Caco-2 (cell line): ENCODE data around the gene ARHGAP42. TPM values are rescaled to one million over a fixed set of nuclear protein-coding genes. Genes with fewer than 3 reads are reported as not detected.

Experiments
- BruUV-seq: library from RNA; stranded (reverse); fragments of 400-500 nt; replicated peaks from 2 replicates; lab custom pipeline; 2021; lab: Mats Ljungman, UMichigan
- CTCF ChIA-PET: fragments of 300-600 bp; sonication (Branson Sonifier 250); formaldehyde crosslinking; loops from one replicate; lab custom pipeline; 2022; ENCODE audit warnings: antibody characterized with exemption; lab: Charles Lee
- POLR2A ChIA-PET: fragments of 300-600 bp; sonication (Branson Sonifier 250); formaldehyde crosslinking; loops from one replicate; lab custom pipeline; 2022; ENCODE audit warnings: antibody characterized with exemption; lab: Charles Lee
- DNase-seq, 2 experiments: peaks; one replicate each; pipeline versions ENCODE4 v3.0.0 to v3.0.0-alpha.2; 2020 to 2022
- H3K27me3 ChIP-seq: replicated peaks from 2 replicates; pipeline ENCODE4 v1.6.0; 2011; ENCODE audit warnings: low read length; ENCODE audit not compliant: control insufficient read depth, insufficient read depth
- H3K36me3 ChIP-seq: 2 replicates; pipeline ENCODE4 v1.5.1; 2011; ENCODE audit warnings: low read length; ENCODE audit not compliant: control insufficient read depth, insufficient read depth
- H3K4me1 ChIP-seq: fragments of 250-450 bp; sonication (Bioruptor Pico); 2 replicates; pipeline ENCODE4 v1.5.1; 2020; ENCODE audit warnings: mild to moderate bottlenecking
- H3K4me3 ChIP-seq: 2 replicates; pipeline ENCODE4 v1.5.1; 2011; ENCODE audit warnings: low read depth, mild to moderate bottlenecking, control low read depth, low read length
- H3K9me3 ChIP-seq: fragments of 250-450 bp; sonication (Bioruptor Pico); 2 replicates; pipeline ENCODE4 v1.5.1; 2020; ENCODE audit warnings: mild to moderate bottlenecking, moderate library complexity
- H3K27ac Mint-ChIP-seq: one replicate; pipeline ENCODE4 v1.8.0; 2022; ENCODE audit warnings: mixed read lengths; ENCODE audit not compliant: unreplicated experiment
- H3K27me3 Mint-ChIP-seq: one replicate; pipeline ENCODE4 v1.8.0; 2022; ENCODE audit warnings: mixed read lengths; ENCODE audit not compliant: insufficient read depth, unreplicated experiment
- H3K36me3 Mint-ChIP-seq: one replicate; pipeline ENCODE4 v1.8.0; 2022; ENCODE audit warnings: mild to moderate bottlenecking, mixed read lengths; ENCODE audit not compliant: insufficient read depth, unreplicated experiment
- H3K4me1 Mint-ChIP-seq: one replicate; pipeline ENCODE4 v1.8.0; 2022; ENCODE audit warnings: low read depth, mixed read lengths; ENCODE audit not compliant: unreplicated experiment
- H3K4me3 Mint-ChIP-seq: one replicate; pipeline ENCODE4 v1.8.0; 2022; ENCODE audit warnings: mild to moderate bottlenecking, moderate library complexity, mixed read lengths; ENCODE audit not compliant: unreplicated experiment
- H3K9me3 Mint-ChIP-seq: one replicate; pipeline ENCODE4 v1.8.0; 2022; ENCODE audit warnings: mixed read lengths; ENCODE audit not compliant: unreplicated experiment
- intact Hi-C: fragments of 100-400 bp; cut with micrococcal nuclease; formaldehyde crosslinking; loops from one replicate; pipeline ENCODE4 v1.10.0; 2022; ENCODE audit not compliant: unreplicated experiment
- total RNA-seq: library from RNA; stranded (reverse); gene quantifications from 2 replicates; pipeline ENCODE4 v1.2.3, GENCODE V29; 2022
- TF ChIP-seq, protein P1 (sequence below), 2 experiments: fragments of 200-600 bp in 1 of 2; IDR thresholded peaks; 1 replicate in 1 of 2; 2 replicates in 1 of 2; pipeline versions ENCODE4 v1.5.1 to v1.8.0; 2011 to 2022; ENCODE audit warnings: antibody characterized with exemption in 1 of 2, control low read depth in 1 of 2, inconsistent platforms in 1 of 2, low read depth in 1 of 2, low read length in 1 of 2, mild to moderate bottlenecking in 1 of 2, moderate library complexity in 1 of 2; ENCODE audit not compliant: insufficient read depth in 1 of 2, severe bottlenecking in 1 of 2, unreplicated experiment in 1 of 2

Gene ARHGAP42
- total RNA-seq, 1 experiment from 2014 or later, result 8.4 TPM

DNA sequence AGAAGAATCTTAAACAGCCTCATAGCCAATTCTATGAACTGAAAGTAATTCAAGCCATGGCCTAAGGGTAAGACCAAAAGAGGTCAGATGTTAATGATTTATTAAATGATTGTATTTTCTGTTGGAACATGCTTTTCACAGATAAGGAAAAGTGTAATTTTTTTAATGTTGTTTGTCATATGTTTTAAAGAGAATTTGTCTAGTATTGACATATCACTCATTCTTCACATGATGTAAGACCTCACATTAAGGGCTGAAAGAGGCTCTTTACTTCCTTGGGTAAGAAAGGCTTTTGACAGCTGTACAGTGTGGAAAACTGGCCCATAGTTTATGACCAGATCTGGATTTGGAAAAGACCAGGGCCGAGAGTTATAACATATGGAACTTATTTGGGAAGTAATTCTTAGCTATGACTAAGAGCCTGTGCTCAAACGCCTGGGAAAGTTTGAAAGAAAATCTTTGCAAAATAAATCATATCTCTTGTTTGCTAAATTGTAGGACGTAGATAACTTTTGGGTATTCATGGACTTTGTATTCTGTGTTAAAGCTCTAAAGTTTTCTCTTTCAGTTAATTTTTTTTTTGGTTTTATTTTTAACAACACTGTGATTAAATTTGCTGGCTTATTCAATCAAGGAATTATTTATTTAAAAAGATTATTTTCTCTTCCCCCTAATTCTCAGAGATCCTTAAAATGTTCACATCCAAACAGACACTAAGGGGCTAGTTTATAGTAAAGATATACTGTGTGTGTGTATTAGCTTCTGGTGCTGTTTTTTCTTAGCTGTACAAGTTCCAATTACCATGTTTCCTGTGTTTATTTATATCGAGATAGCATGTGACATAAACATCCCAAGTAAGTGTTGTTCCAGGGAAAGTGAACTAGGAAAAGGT lies 162.2 kb downstream of the ARHGAP42 start:
- H3K27me3 Mint-ChIP-seq, result no peaks in the 10 kb centered on the region
- no TSS peak for BruUV-seq
- intact Hi-C loops, result loop anchor here (1.0 to 2.0 kb wide), 4 partner anchors 8 to 444 kb away; no protein-coding TSS in a partner anchor

DNA sequence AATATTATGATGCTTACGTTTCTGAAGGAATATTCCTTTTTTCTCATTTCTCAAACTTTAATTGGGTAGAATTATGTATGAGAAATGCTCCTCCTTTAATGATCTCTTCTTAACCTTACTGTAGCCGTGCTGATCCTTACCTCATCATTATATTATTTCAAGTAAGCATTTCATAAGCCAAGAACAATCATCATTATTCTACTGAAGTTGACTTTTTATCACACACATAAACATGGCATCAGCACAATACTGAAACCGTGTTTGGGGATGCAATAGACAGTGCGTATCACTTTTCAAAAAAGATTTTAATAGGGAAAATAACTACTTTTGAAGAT lies 162.8 kb downstream of the ARHGAP42 start:
- Mint-ChIP-seq H3K4me1 (peaks cover 50% of the 10 kb centered on the region), H3K36me3 (peaks cover 7% of the 10 kb centered on the region), H3K4me3 (peak overlapping the region; percentile 27), H3K27ac (peak overlapping the region; percentile 30), H3K9me3 (no peaks in the 10 kb centered on the region), H3K27me3 (no peaks in the 10 kb centered on the region)
- Histone ChIP-seq H3K9me3 (no peaks in the 10 kb centered on the region), H3K36me3 (no peaks in the 10 kb centered on the region), H3K4me3 (no peak overlapping the region), H3K27me3 (no peaks in the 10 kb centered on the region), H3K4me1 (peaks cover 46% of the 10 kb centered on the region)
- BruUV-seq, result no TSS peak
- ChIA-PET CTCF (interaction anchor here (0.6 to 2.6 kb wide), 2 partner anchors 21 to 162 kb away, joined by 3 to 25 read pairs; no protein-coding TSS in a partner anchor), POLR2A (interaction anchor here (0.8 to 1.0 kb wide), 2 partner anchors 8 to 162 kb away, joined by 3 to 9 read pairs; no protein-coding TSS in a partner anchor)
- DNase-seq, result no peak
- intact Hi-C loops, result loop anchor here (1.0 to 2.0 kb wide), 4 partner anchors 7 to 445 kb away; no protein-coding TSS in a partner anchor
- TF ChIP-seq, protein P1, sequence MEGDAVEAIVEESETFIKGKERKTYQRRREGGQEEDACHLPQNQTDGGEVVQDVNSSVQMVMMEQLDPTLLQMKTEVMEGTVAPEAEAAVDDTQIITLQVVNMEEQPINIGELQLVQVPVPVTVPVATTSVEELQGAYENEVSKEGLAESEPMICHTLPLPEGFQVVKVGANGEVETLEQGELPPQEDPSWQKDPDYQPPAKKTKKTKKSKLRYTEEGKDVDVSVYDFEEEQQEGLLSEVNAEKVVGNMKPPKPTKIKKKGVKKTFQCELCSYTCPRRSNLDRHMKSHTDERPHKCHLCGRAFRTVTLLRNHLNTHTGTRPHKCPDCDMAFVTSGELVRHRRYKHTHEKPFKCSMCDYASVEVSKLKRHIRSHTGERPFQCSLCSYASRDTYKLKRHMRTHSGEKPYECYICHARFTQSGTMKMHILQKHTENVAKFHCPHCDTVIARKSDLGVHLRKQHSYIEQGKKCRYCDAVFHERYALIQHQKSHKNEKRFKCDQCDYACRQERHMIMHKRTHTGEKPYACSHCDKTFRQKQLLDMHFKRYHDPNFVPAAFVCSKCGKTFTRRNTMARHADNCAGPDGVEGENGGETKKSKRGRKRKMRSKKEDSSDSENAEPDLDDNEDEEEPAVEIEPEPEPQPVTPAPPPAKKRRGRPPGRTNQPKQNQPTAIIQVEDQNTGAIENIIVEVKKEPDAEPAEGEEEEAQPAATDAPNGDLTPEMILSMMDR (IDR thresholded peaks at IDR 0.05; ENCODE audit: insufficient read depth in 1 of 2, low read depth in 1 of 2, low read length in 1 of 2, severe bottlenecking in 1 of 2, unreplicated experiment in 1 of 2), result no peak

More for the DNA sequence above, 162.2 kb downstream of the ARHGAP42 start:
- ChIA-PET POLR2A (interaction anchor here (0.8 to 1.0 kb wide), 2 partner anchors 8 to 162 kb away, joined by 3 to 9 read pairs; no protein-coding TSS in a partner anchor), CTCF (interaction anchor here (0.6 to 2.6 kb wide), 5 partner anchors 9 to 166 kb away, joined by 3 to 25 read pairs (median 4); no protein-coding TSS in a partner anchor)
- peaks cover 7% of the 10 kb centered on the region for H3K36me3 Mint-ChIP-seq
- Histone ChIP-seq H3K9me3 (no peaks in the 10 kb centered on the region), H3K27me3 (no peaks in the 10 kb centered on the region), H3K4me3 (no peak overlapping the region), H3K36me3 (no peaks in the 10 kb centered on the region), H3K4me1 (peaks cover 46% of the 10 kb centered on the region)
- H3K9me3 Mint-ChIP-seq, result no peaks in the 10 kb centered on the region
- peak in 1 of 2 experiments; percentile 54 for DNase-seq
- H3K4me1 Mint-ChIP-seq, result peaks cover 50% of the 10 kb centered on the region
- peak overlapping the region; percentile 27 for H3K4me3 Mint-ChIP-seq
- H3K27ac Mint-ChIP-seq, result peak overlapping the region; percentile 30
- TF ChIP-seq, protein P1 (IDR thresholded peaks at IDR 0.05; ENCODE audit: insufficient read depth in 1 of 2, low read depth in 1 of 2, low read length in 1 of 2, severe bottlenecking in 1 of 2, unreplicated experiment in 1 of 2), result no peak

DNA sequence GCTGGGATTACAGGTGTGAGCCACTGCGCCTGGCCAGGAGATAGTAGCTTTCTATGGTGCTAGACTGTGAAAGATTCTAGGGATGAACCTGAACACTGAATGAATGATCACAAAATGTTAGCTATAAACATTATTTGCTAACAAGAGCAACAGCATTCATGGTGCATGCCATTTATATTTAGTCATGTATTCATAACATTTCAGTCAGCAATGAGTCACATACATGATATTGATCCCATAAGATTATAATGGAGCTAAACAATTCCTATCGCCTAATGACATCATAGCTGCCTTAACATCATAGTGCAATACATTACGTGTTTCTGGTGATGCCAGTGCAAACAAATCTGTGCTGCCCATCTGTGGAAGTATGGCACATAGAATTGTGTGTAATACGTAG lies 164.1 kb downstream of the ARHGAP42 start:
- BruUV-seq, result no TSS peak
- Mint-ChIP-seq H3K36me3 (peaks cover 7% of the 10 kb centered on the region), H3K27me3 (no peaks in the 10 kb centered on the region), H3K4me1 (peaks cover 50% of the 10 kb centered on the region), H3K27ac (no peak overlapping the region), H3K4me3 (no peak overlapping the region), H3K9me3 (no peaks in the 10 kb centered on the region)
- TF ChIP-seq, protein P1 (IDR thresholded peaks at IDR 0.05; ENCODE audit: insufficient read depth in 1 of 2, low read depth in 1 of 2, low read length in 1 of 2, severe bottlenecking in 1 of 2, unreplicated experiment in 1 of 2), result no peak
- DNase-seq, result no peak
- intact Hi-C loops, result no loop called here
- Histone ChIP-seq H3K4me3 (no peak overlapping the region), H3K4me1 (peaks cover 46% of the 10 kb centered on the region), H3K36me3 (no peaks in the 10 kb centered on the region), H3K9me3 (no peaks in the 10 kb centered on the region), H3K27me3 (no peaks in the 10 kb centered on the region)
- ChIA-PET POLR2A (no interaction called here), CTCF (interaction anchor here (0.5 kb wide), 1 partner anchor 146 kb away, joined by 11 read pairs; no protein-coding TSS in a partner anchor)
